AG20443 (cell line): ENCODE data around the gene SPEF2.

Source experiments
- DNase-seq: peaks from one replicate; pipeline ENCODE4 v3.0.0; 2012; ENCODE audit warnings: low spot score, mixed read lengths

The SPEF2 gene

DNA sequence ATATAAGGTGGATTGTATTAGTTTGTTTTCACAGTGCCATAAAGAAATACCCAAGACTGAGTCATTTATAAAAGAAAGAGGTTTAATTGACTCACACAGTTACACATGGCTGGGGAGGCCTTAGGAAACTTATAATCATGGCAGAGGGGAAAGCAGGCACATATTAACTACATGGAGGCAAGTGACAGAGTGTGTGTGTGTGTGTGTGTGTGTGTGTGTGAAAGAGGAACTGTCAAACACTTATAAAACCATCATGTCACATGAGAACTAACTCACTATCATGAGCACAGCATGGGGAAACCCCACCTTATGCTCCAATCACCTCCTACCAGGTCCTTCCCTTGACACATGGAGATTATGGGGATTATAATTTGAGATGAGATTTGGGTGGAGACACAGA, 118.6 kb downstream of the SPEF2 start:
- DNase-seq = no peak

DNA sequence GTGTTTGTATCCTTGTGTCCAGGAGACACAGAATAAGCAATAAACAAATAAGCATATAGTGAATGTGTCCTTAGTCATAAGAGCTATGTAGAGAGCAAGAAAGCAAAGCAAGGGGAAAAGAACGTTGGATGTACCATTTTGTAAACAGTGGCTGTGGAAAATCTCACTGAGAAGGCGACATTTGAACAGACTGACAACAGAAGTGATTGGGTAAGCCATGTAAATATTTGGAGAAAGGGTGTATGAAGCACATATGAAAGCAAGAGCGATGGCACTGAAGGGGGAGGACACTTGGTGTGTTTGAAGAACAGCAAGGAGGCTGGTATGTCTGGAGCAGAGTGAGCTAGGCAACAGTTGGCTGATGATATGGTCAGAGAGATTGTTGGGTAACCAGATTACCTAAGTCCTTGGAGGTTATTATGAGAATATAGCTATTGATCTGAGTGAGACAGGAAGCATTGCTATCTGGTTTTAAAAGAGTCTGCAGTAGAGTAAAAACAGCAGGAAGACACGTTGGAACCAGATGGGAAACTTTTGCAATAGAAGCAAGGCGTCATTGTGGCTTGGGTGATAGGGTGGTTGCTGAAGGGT, 123.6 kb downstream of the SPEF2 start:
- DNase-seq = peak; percentile 54

DNA sequence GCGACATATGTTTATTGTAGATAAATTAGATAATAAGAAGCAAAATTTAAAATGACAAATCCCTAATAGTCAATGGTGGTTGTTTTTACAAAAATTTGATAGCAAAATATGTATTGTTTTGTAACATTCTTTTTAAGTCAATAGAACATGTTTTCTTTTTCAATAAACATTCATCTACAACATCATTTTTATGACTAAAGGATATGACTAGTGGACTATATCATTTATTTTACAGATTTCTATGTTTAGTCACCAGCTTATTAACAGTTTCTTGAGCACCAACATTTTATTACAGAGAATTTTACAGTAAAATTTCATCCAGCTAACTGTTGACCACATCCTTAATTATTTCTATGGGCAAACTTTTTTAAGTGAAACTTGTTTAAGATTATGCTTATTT, 124.3 kb downstream of the SPEF2 start:
- DNase-seq = no peak

DNA sequence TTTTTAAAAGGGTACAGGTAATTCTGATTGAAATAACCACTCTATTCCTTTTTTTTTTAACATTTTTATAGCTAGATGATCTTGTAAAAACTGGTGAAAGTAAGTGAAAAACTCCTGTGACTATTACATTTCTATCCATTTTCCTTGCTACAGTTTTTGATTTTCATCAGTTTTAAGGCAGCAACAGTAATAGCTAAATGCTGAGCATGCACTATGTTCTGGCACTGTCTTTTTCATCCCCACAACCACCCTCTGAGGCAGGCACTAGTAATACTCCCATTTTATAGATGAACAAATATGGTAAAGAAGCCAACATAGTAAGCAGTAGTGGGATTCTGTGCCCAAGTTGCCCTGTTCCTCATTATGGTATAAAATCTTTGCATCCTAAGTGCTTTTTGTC, 126.0 kb downstream of the SPEF2 start:
- DNase-seq = no peak

DNA sequence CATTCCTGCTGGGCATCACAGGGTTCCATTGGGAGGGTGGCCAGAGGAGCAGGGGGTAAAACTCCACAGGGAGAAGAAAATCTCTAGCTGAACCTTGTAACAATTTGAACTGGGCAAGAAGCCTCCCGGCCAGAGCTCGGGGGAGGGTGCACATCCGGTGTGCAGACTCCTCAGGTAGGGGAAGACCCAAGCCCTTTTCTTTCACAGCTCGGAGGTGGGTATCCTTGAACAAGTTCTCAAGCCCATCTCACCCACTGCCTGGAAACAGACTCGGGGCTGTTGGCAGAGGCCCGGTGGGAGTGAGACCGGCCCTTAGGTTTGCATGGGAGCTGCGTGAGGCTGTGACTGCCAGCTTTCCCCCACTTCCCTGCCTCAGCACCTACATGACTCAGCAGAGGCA, 127.5 kb downstream of the SPEF2 start:
- no peak for DNase-seq

DNA sequence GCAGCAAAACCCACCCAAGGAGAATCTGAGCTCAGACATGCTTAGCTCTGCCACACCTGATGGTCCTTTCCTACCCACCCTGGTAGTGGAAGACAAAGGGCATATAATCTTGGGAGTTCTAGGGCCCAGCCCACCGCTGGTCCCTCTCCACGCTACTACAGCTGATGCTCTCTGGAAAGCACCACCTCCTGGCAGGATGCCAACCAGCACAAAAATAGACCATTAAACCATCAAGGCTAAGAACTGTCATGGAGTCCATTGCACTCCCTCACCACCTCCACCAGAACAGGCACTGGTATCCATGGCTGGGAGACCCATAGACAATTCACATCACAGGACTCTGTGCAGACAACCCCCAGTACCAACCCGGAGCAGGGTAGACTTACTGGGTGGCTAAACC, 128.0 kb downstream of the SPEF2 start:
- no peak for DNase-seq

DNA sequence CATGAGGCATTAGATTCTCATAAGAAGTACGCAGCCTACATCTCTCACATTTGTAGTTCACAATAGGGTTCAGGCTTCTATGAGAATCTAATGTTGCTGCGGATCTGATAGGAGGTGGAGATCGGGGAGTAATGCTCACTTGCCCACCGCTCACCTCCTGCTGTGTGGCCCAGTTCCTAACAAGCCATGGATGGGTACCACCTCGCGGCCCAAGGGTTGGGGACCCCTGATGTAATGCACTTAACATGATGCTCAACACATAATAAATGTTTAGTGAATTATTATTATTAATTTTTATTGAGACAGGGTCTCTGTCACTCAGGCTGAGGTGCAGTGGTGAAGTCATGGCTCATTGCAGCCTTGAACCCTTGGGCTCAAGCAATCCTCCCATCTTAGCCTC, 134.3 kb downstream of the SPEF2 start:
- no peak for DNase-seq

DNA sequence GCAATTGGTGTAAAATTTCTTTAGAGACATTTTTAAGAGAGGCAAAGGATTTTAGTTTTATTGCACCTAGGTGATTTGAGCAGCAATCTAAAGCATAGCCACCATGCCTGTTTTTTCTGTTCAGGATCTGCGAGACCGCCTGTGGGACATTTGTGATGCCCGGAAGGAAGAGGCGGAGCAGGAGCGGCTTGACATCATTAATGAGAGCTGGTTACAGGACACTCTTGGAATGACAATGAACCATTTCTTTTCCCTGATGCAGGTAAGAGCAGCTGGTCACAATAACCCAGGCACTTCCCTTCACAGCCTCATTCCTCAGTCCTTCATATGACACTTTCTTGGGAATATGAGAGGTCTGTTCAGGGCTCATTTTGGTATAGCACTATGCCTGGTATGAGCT, 135.8 kb downstream of the SPEF2 start:
- no peak for DNase-seq

DNA sequence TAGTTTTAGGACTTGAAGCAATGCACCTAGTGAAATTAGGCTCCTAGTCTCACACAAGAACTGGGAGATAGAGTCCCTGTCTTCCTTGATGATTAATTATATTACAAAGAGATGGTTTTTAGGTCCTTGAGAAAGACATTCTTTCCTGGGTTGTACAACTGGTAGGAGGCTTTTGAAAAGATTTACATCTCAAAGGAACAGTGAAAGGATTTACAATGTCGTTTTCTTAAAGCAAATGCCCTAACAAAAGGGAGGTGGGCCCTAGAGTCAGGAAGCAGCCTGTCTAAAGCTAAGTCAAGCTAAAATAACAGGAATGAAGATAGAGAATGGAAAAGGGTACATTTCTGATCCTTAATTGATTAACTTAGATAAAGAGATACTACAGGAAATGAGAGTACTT, 136.8 kb downstream of the SPEF2 start:
- DNase-seq = no peak

DNA sequence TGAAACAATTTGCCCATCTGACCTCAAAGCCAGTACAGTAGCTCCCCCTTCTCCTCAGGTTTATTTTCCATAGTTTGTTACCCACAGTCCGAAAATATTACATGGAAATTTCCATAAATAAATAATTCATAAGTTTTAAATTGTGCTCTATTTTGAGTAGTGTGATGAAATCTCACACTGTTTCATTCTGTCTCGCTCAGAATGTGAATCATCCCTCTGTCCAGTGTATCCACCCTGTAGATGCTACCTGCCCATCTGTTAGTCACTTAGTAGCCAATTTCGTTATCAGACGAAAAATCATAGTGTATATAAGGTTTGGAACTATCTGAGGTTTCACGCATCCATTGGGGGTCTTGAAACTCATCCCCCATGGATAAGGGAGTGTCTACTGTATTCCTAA, 138.3 kb downstream of the SPEF2 start:
- DNase-seq = no peak

DNA sequence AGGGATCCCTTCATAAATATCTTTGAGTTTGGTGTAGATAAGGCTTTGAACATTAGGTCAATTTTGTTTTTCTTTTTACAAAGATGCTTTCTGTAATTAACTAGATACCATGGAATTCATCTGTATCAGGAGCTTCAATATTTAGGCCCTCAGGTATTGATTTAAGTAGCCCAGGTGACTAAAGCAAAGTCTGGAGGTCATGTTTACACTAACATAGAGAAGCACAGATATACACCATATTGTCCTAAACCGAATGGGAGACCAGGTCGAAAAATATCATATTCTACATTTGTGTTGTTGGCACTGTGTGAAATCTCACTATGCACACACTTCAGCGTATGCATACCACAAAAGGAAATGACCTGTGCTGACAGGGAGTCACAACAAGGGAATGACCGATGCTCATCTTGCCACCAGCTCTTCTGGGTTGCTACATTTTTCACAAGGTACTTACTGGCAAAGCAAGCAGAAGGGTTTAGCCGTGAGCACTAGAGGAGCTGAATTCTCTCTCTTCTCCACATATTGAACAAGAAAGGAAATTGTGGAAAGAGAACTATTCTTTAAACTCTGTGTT, 140.6 kb downstream of the SPEF2 start:
- no peak for DNase-seq

DNA sequence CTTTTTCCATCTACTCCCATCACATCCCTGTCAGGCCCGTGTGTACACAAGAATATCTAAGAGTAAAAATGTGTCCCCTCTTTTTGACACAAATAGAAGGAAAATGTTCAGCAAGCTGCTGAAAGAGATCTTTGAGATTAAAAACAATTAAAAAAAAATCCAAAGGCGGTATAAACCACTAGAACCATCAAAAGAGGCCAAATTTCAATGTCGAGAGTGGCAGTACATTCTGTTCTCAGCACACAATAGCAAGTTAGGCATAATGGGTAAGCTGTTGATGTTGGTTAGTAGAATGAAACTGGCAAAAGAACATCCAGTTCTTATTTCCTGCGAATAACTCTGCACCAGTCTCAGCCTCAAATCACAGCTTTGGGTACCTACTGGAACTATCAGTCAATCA, 143.9 kb downstream of the SPEF2 start:
- DNase-seq = no peak

DNA sequence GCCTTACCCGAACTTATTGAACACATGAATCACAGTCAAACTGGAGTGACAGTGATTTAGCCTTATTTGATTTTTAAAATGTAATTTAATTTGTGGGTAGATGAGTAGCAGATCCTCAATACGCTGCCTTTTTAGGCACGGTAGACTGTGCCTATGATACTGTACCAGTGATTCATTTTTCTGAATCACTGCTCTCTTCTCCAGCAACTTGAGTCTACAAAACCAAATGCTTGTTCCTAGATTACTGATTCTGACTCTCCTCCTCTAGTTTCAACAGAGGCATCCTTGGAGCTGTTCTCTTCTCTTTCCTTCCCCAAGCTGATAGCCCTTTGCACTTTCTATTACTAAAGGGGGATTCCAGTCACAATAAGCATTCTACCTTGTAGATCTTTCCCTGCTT, 144.7 kb downstream of the SPEF2 start:
- DNase-seq = peak; percentile 29

DNA sequence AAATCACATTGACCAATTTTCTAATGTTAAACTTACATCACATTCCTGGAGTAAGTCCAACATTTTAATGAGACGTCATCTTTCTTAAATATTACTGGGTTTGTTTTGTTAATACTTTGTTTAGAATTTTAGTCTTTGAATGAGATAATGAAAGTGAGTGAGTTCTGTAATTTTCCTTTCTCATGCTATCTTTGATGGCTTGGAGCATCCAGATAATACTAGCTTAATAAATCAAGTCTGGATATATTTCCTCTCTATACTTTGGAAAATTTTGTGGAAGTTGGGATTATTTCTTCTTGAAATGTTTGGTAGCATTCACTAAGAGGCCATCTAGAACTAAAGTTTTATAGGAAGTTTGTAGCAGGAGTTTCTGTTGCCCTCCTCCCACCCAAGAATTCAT, 148.3 kb downstream of the SPEF2 start:
- DNase-seq = no peak

DNA sequence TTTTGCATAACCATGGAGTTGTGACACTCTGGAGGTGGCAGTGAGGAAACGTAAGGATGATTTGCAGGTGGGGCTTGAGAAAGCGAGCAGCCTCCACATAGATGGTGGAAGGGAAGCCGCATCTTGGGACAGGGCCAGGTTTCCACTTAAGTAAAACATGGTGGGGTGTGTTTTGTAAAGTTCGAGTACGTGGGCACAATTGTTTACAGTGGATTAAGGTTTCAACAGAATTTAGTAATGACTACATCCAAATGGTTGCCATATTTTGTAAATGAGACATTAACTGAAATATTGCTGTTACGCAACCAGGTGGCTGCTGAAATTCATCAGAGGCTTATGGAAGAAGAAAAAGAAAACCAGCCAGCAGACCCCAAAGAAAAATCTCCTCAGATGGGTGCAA, 153.6 kb downstream of the SPEF2 start:
- DNase-seq = peak; percentile 38

DNA sequence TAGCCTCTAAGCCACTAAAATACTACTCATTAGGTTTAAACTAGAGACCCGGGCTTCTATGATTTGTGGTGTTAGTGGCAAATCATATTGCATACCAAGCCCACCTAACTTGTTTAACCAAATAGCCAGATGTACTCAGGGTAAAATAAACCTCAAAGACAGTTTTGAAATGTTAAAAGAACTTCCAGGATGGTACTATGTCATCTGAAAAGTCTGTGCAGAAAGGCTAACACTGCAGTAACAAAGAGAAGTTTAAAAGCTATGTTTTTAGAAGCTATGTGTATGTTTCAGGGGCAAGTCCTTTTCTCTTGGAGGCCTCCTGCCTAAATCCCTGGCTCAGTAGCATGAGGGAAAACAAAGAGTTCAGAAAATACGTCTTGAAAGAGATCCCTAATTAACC, 154.2 kb downstream of the SPEF2 start:
- no peak for DNase-seq

DNA sequence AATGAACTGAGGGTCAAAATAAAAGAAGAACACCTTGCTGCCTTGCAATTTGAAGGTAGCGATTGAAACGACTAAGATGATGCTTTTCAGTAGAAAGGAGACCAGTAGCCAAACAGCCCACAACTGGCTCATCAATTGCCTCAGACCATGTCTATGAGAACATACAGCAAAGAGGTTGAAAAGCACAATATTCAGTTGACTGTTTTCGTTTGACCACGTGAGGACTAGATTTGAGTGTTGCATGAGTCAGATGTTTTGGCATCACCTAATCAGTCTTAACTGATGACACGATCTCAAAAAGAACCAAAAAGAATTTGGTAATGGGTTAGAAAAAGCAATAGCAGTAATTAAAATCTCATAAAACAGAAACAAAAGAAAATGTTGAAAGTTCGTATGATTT, 156.3 kb downstream of the SPEF2 start:
- peak; percentile 14 for DNase-seq

DNA sequence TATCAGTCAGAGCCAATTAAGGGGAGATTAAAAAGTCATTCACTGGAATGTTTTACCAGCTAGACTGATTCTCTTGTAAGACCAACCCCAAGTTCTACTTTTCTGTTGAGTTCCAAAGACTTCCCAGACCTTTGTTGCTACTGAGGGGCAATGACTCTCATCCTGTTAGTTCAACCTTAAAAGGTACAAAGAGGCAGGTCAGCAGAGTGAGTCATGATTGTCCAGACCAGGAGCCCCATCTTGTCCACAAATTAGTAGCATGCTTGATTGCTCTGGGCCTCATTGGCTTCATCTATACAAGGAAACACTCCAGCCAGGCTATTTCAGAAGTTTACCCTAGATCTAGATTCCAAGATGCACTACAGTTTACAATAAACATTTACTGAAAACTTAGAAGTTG, 159.1 kb downstream of the SPEF2 start:
- DNase-seq = no peak

DNA sequence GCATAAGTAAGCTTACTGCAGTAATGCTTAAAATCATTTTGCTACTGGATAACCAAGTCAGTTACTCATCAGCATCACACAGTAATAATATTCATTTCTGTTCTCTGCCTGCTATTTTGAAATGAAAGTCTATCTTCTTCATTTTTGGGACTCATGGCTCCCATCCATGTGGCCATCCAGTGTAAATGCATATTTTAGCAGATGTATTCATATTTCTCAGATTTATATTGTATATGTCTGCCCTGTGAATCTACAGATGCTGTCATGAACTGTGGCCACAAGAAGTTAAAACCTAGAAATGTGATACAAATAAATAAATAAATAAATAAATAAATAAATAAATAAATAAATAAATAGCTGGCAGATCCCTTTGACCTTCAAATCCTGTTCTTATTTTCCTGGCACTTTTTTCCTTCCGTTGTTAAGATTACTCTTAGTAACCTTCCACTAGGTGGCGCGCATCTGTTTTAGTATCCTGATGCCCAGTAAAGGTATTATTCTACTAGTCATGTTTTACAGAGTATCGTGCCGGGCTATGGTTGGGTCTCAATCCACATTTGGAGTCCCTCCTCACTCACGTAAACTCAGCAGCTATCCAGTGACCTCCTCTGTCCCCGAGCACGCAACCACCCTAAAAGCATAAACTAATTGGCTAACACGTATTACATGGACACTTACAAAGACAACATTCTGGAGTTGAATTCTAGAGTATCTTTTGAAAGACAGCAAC, 159.9 kb downstream of the SPEF2 start:
- peak; percentile 45 for DNase-seq

DNA sequence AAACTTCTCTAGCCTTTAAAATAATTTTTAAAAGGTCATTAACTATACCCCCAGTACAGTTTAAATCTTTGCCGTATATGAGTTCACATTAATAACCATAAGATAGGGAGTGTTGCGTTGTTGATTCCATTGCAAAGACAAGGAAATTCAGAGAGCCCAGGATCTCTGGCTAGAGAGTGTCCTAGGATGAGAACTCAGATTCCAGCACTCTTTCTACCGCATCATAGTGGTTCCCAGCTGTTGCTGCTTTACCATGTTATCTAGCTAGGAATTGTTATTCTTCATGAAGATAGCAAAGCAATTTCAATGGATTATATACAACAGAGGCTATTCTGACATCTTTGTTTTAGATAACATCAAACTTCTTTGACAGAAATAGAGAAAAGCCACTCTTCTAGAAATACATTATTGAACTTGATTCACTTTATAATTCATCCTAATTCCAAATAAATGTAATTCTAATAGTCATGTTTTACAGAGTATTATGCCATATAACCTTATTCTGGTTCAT, 160.7 kb downstream of the SPEF2 start:
- no peak for DNase-seq

DNA sequence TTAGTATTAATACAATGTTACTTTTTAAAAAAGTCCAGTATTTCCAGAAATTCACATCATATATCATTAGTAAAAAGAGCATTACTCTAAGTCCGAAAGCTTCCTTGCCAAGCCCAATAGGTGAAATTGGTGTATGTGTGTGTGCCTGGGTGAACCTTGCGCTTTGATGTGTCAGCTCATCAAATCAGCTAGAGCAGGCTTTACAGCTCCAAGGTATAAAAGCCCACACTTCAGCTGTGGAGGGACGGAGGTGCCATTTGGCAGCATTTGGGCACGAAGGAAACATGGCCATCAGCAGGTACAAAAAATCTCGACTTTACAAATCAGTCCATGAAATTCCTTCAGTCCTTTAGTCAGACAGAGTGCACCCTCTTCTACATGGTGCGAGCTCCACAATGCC, 162.6 kb downstream of the SPEF2 start:
- DNase-seq = no peak

DNA sequence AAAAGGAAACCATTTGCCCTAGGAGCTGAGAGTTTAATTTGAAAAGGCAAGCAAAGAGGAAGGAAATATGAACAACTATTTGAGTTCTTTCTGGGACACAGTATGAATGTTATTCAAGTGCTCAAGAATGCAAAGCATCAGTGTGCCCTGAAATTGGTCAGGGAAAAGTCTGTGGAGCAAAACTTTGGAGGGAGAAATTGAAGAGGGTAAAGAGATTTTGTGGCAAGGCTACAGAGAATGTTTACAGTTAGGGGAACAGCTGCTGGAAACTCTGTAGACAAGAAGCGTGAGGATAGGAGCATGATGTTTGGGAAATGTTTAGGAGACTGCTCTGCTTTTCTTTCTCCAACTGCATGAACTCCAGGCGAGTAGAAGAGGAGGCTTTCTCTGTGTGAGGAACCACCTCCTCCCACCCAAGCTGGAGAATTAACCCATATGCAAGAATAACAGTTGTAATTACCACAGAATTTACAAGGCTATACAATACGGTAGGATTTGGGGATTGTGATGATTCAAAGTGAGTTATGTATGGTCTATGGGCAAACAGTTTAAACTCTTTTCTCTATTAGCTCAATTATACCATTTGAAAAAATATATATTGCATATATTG, 163.6 kb downstream of the SPEF2 start:
- DNase-seq = peak; percentile 22

DNA sequence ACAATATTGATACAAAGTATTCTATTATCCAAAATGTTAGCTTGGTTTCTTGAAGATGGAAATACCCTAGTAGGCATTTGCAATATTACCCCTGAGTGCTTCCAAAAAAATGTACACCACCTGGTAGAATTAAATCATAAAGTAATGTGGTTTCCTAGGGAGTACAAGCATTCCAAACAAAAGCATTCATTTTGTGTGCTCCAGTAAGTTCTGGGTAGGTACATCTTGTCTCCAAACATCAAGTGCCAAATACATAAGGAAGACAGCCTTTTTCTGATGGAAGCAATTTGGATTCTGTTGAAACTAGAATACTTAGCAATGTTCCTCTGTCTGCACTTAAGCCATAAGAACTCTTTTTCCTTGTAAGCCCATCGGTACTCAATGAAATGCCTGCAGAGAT, 165.9 kb downstream of the SPEF2 start:
- DNase-seq = no peak
